Right lobe of liver (tissue), 6 donors: ENCODE data around the gene DCUN1D3. TPM values are rescaled to one million over a fixed set of nuclear protein-coding genes. Genes with fewer than 3 reads are reported as not detected.

Experiments
- ATAC-seq, 4 donors: fragments of 200-7000 bp; cut with Tn5 transposase; one replicate each; pipeline ENCODE4 v1.9.1; 2020; ENCODE audit warnings: mild to moderate bottlenecking in 4 of 4, moderate library complexity in 4 of 4
- DNase-seq, 3 donors: peaks; one replicate each; pipeline ENCODE4 v3.0.0-alpha.2; 2020
- H3K27ac ChIP-seq, 3 donors: fragments of 200-600 bp; one replicate each; pipeline ENCODE4 v1.8.0; 2022
- H3K27me3 ChIP-seq, 2 donors: fragments of 200-600 bp; one replicate each; pipeline ENCODE4 v1.8.0; 2022
- H3K36me3 ChIP-seq, 4 donors: fragments of 200-600 bp; sonication (generic) in 1 of 4; one replicate each; pipeline versions ENCODE4 v1.5.1 to v1.8.0; 2017 to 2022; ENCODE audit warnings: control low read depth in 1 of 4
- H3K4me1 ChIP-seq, 4 donors: fragments of 200-600 bp; sonication (generic) in 1 of 4; one replicate each; pipeline versions ENCODE4 v1.5.1 to v1.8.0; 2017 to 2022; ENCODE audit warnings: control low read depth in 1 of 4
- H3K4me3 ChIP-seq, 3 donors: fragments of 200-600 bp; one replicate each; pipeline ENCODE4 v1.8.0; 2022
- H3K9me3 ChIP-seq, 4 donors: fragments of 200-600 bp; sonication (generic) in 1 of 4; one replicate each; pipeline versions ENCODE4 v1.5.1 to v1.8.0; 2017 to 2022; ENCODE audit warnings: control low read depth in 1 of 4
- CTCF ChIP-seq, 4 donors: fragments of 200-600 bp in 3 of 4; fragments of 450-650 bp in 1 of 4; IDR thresholded peaks; one replicate each; pipeline versions ENCODE4 v1.5.1 to v1.8.0; 2016 to 2022; ENCODE audit warnings: antibody characterized with exemption in 4 of 4, mild to moderate bottlenecking in 2 of 4
- POLR2A ChIP-seq: fragments of 450-650 bp; IDR thresholded peaks from one replicate; pipeline ENCODE4 v1.6.1; 2017; ENCODE audit warnings: antibody characterized with exemption, mild to moderate bottlenecking
- WGBS: methylation state at CpG from one replicate; pipeline ENCODE4 v1.1.6; 2018; ENCODE audit warnings: low coverage, low lambda C conversion rate; ENCODE audit not compliant: insufficient coverage; ENCODE audit errors: missing lambda C conversion rate; 5-methylcytosine and 5-hydroxymethylcytosine counted together
- intact Hi-C, 2 donors: fragments of 100-400 bp; cut with DNase I; formaldehyde crosslinking; loops; one replicate each; pipeline versions ENCODE4 v1.11.2 to v1.14.1; 2022
- total RNA-seq, 6 experiments: library from RNA; depleted of rRNA in 2 of 6; stranded (reverse); fragments of >200 nt in 2 of 6; fragmentation: NEBNext Ultra II Directional in 3 of 6; extraction: Animal tissue kit (Norgen Biotek cat#: 25700) in 3 of 6; gene quantifications; one replicate each; pipeline versions ENCODE4 v1.1.0 to v1.2.4, GENCODE V29; 2016 to 2023
- donor health status: DM: no; HTN: yes; CAD: no.
- donor health status: DM: no; HTN: no; CAD: no.
- donor health status: DM: no; HTN: no; CAD: no.
- donor health status: DM: no; HTN: yes; CAD: no.
- donor health status: DM: no; HTN: yes; CAD: no.

Gene DCUN1D3
- total RNA-seq, 6 experiments from 2014 or later, result 10.3 to 15.1 (median 13.8) TPM

GRCh38 chr16:20928774-20929411 is 28.7 kb upstream of the DCUN1D3 start:
- no peak for ATAC-seq

GRCh38 chr16:20925751-20926150 is 25.6 kb upstream of the DCUN1D3 start:
- Histone ChIP-seq H3K27me3 (no peaks in the 10 kb centered on the region), H3K27ac (no peak overlapping the region), H3K36me3 (peaks cover 0 to 7% (median 3%) of the 10 kb centered on the region in 4 donors), H3K4me3 (no peak overlapping the region), H3K4me1 (peaks cover 0 to 6% (median 2%) of the 10 kb centered on the region in 4 donors), H3K9me3 (no peaks in the 10 kb centered on the region)
- WGBS, result 83% methylated on average over 1 of the region's 1 CpG
- intact Hi-C loops, result no loop called here
- DNase-seq (no peak), ATAC-seq (peak in 2 of 4 donors; percentile 41 to 43)
- TF ChIP-seq CTCF (IDR thresholded peaks at IDR 0.05), result no peak
- TF ChIP-seq POLR2A, result no peak

More at GRCh38 chr16:20928774-20929411, 28.7 kb upstream of the DCUN1D3 start:
- WGBS, result 73% methylated on average over 4 of the region's 5 CpGs
- H3K27me3 ChIP-seq, result no peaks in the 10 kb centered on the region
- H3K27ac ChIP-seq, result no peak overlapping the region
- TF ChIP-seq POLR2A (no peak), CTCF (IDR thresholded peaks at IDR 0.05) (no peak)
- no peak for DNase-seq
- H3K4me3 ChIP-seq, result no peak overlapping the region
- peaks cover 0 to 7% (median 3%) of the 10 kb centered on the region in 4 donors for H3K36me3 ChIP-seq
- H3K9me3 ChIP-seq, result no peaks in the 10 kb centered on the region
- peaks cover 0 to 6% (median 2%) of the 10 kb centered on the region in 4 donors for H3K4me1 ChIP-seq
- intact Hi-C loops, result no loop called here

GRCh38 chr16:20923876-20924275 is 23.7 kb upstream of the DCUN1D3 start:
- WGBS, result 93% methylated on average over 3 of the region's 3 CpGs
- peaks cover 0 to 9% (median 4%) of the 10 kb centered on the region in 4 donors for H3K4me1 ChIP-seq
- intact Hi-C loops, result no loop called here
- H3K27ac ChIP-seq, result no peak overlapping the region
- no peaks in the 10 kb centered on the region for H3K9me3 ChIP-seq
- TF ChIP-seq POLR2A (no peak), CTCF (IDR thresholded peaks at IDR 0.05) (no peak)
- H3K27me3 ChIP-seq, result no peaks in the 10 kb centered on the region
- H3K4me3 ChIP-seq, result no peak overlapping the region
- H3K36me3 ChIP-seq, result peaks cover 0 to 7% (median 3%) of the 10 kb centered on the region in 4 donors
- ATAC-seq, result no peak
- DNase-seq, result no peak

GRCh38 chr16:20920799-20921198 is 20.6 kb upstream of the DCUN1D3 start:
- H3K4me1 ChIP-seq, result peaks cover 0 to 17% (median 7%) of the 10 kb centered on the region in 4 donors
- no peaks in the 10 kb centered on the region for H3K27me3 ChIP-seq
- no peaks in the 10 kb centered on the region for H3K9me3 ChIP-seq
- DNase-seq (no peak), ATAC-seq (no peak)
- peaks cover 0 to 7% (median 3%) of the 10 kb centered on the region in 4 donors for H3K36me3 ChIP-seq
- TF ChIP-seq CTCF (IDR thresholded peaks at IDR 0.05) (no peak), POLR2A (no peak)
- intact Hi-C loops, result no loop called here
- WGBS, result 96% methylated on average over 2 of the region's 2 CpGs
- H3K27ac ChIP-seq, result no peak overlapping the region
- no peak overlapping the region for H3K4me3 ChIP-seq
